Neural progenitor cell (in vitro differentiated cells): ENCODE data around the gene SLC25A26.

Experiments used
- CTCF ChIP-seq: fragments of 200-600 bp; sonication (generic); IDR thresholded peaks from 2 replicates; pipeline ENCODE4 v1.5.1; 2017; ENCODE audit warnings: antibody characterized with exemption, mild to moderate bottlenecking
- EZH2 ChIP-seq: fragments of 200-600 bp; sonication (generic); IDR thresholded peaks from 2 replicates; pipeline ENCODE4 v1.6.1; 2017; ENCODE audit warnings: antibody characterized with exemption, mild to moderate bottlenecking, moderate library complexity

GRCh38 chr3:66365080-66365479 lies 144.3 kb downstream of the SLC25A26 start:
- no peak for TF ChIP-seq CTCF
- TF ChIP-seq EZH2 = no peak
